Measurements from ENCODE around the gene OTUB2.

DNA sequence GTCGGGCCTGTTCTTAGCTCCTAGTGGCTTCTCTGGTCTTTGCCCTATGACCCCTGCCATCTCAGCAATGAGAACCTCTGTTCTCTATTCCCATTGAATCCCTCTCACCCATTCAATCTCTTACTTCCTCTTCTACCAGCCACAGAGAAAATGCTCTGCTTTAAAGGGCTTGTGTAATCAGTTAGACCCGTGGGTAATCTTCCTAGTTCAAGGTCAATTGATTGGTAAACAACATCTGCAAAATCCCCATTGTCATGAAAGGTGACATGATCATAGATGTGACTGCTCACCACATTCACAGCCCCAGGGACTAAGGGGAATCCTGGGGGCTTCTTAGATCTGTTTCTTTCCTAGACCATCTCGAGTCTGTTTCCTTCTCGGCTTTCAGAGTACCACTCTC lies 36.2 kb upstream of the OTUB2 start:
- TF ChIP-seq CTCF (IDR thresholded peaks at IDR 0.05; ENCODE audit: extremely low read depth in 1 of 2, insufficient read depth in 1 of 2, low read depth in 1 of 2, low read length in 2 of 2) (no peak), FOS (IDR thresholded peaks at IDR 0.05; ENCODE audit: borderline replicate concordance, insufficient read depth, low read length) (no peak), POLR2AphosphoS5 (IDR thresholded peaks at IDR 0.05; ENCODE audit: insufficient read depth, low read depth, low read length) (no peak), JUN (IDR thresholded peaks at IDR 0.05; ENCODE audit: borderline replicate concordance, insufficient read depth, insufficient read length, low read depth) (no peak), EZH2 (IDR thresholded peaks at IDR 0.05; ENCODE audit: borderline replicate concordance, low read depth, low read length, severe bottlenecking) (no peak), POLR2A (IDR thresholded peaks at IDR 0.05; ENCODE audit: low read depth, low read length) (no peak), MYC (IDR thresholded peaks at IDR 0.05; ENCODE audit: low read depth, low read length) (no peak), MAX (IDR thresholded peaks at IDR 0.05; ENCODE audit: insufficient read depth, insufficient read length) (no peak)
